GM21423 (cell line): ENCODE results near the gene LPIN2.
"Not testable (repeated sequence)": the region's sequence is repeated elsewhere in the genome, so short reads cannot be mapped to it uniquely, and the experiment has no call there.

ENCODE experiments used
- ATAC-seq: cut with Tn5 transposase; IDR thresholded peaks from one replicate; pipeline ENCODE4 v1.9.1; 2021; ENCODE audit warnings: mild to moderate bottlenecking, moderate library complexity; ENCODE audit not compliant: unreplicated experiment

LPIN2 gene

DNA sequence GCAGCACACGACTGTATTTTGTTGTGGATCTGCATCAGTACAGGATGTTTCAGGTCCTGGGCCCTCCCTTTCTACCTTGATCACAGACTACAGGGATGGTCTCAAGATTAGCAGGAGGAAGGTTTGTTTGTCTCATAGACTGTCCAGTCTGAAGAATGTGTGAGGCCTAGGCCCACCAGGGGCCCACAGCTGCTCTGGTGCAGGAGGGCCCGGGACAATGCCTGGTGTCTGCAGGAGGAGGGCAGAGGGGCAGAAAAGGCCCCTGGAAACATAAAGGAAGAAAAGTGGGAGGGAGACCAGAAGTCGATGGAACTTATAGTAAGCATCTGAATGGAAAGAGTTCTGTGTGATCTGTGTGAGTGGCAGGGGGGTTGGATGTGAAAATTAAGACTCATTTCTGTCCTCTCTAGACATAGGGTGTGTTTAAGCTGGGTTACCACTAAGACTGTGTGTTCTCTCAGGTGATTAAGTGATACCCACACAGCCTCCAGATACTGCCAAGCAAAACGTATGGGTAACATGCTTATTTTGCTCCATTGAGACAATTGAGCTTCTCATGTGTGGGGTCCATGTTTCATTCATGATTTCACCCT lies 33.4 kb upstream of the LPIN2 start:
- no peak for ATAC-seq

DNA sequence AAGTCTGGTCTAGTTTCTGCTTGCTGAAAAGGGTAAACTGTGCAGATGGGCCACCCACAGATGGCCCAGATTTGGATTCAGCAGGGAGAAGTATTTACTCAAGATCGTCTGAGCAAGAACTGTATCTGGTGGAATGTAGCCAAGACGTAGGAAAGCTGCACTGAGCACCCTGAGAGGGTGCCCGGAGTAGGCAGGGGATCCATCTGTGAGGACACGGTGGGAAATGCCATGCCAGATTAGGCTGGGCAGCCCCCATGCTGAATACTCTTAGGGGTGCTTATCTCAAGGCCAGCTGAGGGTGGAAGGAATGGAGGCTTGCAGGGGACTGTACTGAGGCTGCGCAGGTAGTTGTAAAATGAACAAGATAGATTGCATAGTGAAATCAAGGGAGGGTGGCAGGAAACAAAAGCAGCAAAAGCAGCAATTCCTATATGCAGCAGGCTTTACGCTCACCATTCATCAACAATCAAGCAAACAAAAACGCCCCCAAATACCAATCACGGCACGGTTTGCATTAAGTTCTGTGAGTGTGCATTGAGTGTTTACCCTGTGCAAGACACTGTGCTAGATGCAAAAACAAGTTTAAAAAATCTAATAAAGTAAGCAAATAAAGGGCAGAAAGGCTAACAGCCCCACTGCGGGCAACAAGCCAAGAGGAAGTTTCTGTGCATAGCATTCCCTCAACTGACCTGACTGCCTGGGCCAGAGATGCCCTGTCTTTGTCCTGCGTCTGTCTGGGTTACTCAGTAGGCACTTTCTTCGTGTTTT lies 32.2 kb upstream of the LPIN2 start:
- ATAC-seq = no peak

- no peak for ATAC-seq
Measured at GRCh38 chr18:3042379-3042778, 29.4 kb upstream of the LPIN2 start.

DNA sequence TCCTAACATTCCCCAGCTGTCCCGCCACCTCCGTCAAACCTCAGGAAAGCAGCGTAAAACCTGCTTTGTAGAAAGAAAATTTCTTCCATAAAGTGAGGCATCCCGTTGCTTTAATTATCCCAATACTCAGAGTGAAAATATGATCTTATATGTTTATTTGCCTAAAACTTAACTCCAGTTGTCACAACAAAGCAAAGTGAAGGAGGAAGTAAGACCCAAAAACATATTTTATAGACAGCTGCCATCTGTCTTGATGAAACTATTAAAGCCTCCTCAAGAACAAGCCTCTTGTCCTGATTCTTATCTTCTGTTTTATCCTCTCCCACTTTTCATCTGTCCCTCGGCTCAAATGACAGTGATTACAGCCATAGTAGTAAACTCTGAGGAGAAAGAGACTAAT lies 28.9 kb upstream of the LPIN2 start:
- no peak for ATAC-seq

- no peak for ATAC-seq
Measured at GRCh38 chr18:3040881-3041280, 27.9 kb upstream of the LPIN2 start.

DNA sequence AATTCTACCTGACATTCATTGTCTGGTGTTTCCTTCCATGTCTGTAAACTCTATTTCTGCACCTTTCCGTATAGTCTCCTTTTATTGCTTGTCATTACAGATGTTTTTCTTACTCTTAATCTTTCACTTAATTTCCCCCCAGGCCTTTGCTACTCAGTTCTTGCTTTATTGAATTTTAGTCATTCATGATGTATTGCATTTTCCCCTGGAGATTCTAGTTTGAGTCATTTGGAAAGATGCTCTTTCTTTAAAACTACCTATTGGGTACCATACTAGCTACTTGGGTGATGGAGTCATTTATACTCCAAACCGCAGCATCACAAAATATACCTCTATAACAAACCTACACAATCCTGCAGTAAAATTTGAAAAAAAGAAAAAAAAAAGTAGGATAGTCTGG lies 27.2 kb upstream of the LPIN2 start:
- ATAC-seq = no peak

DNA sequence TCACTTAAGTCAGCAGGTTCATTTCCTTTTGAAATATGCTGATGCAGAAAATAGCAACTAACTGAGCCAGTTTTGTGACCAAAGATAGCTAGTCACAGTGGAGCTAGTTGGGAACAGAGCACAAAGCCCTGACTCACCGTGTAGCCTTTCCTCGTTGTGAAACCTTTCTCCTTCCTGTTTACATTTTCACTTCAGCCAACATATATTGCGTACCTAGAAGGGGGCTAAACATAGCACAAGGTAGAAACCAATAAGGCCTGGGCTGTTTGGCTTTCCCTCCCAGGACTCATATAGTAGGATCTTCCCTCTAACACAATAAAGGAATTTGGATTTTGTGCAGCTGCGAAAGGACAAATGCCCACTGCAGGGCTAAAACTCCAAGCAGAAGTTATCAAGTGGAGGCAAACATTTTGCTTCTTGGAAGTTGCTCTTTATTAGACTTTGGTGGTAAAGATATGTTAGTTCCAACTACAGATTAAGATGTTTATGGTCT lies 24.5 kb upstream of the LPIN2 start:
- ATAC-seq = peak; percentile 98

GRCh38 chr18:3036108-3036507 lies 23.2 kb upstream of the LPIN2 start:
- ATAC-seq = no peak

DNA sequence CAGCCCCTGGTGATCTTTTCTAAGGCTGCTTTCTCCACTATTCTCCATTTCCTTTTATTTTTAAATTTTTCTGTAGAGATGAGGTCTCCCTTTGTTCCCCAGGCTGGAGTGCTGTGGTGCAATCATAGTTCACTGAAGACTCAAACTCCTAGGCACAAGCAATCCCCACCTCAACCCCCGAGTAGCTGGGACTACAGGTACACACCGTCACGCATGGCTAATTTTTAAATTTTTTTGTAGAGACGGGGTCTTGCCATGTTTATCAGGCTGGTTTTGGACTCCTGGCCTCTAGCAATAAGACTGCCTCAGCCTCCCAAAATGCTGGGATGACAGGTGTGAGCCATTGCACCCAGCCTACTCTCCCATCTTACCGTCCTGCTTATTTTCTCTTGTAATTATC lies 22.7 kb upstream of the LPIN2 start:
- no peak for ATAC-seq

- no peak for ATAC-seq
Measured at GRCh38 chr18:3032721-3033120, 19.8 kb upstream of the LPIN2 start.

- no peak for ATAC-seq
Measured at GRCh38 chr18:3029215-3029952, 16.4 kb upstream of the LPIN2 start.

- ATAC-seq = not testable (repeated sequence)
Measured at GRCh38 chr18:3028115-3028514, 15.2 kb upstream of the LPIN2 start.

- no peak for ATAC-seq
Measured at GRCh38 chr18:3027370-3027891, 14.5 kb upstream of the LPIN2 start.

DNA sequence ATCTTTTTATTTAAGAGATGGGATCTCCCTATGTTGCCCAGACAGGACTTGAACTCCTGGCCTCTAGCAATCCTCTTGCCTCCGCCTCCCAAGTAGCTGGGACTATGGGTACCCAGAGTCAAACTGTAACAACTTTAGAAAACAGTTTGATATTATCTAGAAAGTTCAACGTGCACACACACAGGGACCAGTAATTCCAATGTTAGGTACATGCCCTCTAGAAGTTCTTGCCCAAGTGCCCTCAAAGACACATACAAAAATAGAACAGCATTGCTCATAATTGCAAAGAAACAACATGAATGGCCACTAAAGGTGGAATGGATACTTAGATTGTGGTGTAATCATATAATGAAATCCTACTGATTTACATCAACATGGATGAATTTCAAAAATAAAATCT lies 12.6 kb upstream of the LPIN2 start:
- no peak for ATAC-seq

DNA sequence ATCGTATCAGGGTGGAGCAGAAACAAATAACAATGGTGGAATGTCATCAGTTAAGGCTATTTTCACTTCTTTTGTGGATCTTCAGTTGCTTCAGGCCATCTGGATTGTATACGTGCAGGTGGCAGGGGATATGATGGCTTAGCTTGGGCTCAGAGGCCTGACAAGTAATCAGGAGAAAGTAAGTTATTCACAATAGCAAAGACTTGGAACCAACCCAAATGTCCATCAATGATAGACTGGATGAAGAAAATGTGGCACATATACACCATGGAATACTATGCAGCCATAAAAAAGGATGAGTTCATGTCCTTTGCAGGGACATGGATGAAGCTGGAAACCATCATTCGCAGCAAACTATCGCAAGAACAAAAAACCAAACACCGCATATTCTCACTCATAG lies 10.7 kb upstream of the LPIN2 start:
- ATAC-seq = not testable (repeated sequence)

- no peak for ATAC-seq
Measured at GRCh38 chr18:3016585-3017297, 3.8 kb upstream of the LPIN2 start.

DNA sequence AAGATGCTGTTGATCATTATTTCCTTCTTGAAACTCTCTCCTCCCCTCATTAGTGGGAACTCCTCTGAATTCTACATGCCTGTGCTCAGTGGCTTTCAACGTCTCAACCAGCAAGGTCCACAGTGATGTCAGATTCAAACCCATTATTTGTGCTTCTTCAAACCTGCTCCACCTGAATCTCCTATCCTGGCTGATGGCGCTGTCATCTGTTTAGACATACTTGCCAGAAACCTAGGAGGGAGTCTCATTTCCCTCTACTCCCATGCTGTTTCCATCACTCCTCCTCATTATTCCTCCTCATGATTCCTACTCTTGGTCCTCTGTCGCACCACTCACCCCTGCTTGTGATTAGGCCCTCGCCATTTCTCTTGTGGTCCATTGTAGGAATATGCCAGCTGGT lies 2.9 kb upstream of the LPIN2 start:
- ATAC-seq = no peak

DNA sequence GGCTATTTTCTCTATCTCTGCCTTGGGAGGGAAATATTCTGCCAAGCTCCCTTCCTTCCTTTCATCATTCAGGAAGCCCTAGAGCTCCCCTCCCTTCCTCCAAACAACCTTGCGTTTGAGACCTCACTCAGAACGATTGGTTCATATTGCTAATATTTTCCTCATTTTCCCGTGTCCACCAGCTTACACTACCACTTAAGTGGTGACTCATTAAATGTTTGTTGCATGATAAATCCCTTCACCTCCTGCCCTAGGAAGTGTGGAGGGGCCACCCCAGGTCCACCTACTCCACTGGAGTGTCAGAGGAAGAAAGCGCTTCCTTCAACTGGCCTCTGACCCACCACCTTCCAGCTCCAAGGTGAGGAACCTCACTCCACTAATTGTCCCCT lies 2.3 kb upstream of the LPIN2 start:
- ATAC-seq = no peak

GRCh38 chr18:3014503-3015203 lies 1.7 kb upstream of the LPIN2 start:
- no peak for ATAC-seq
